Keratinocyte (primary cell): Measurements from ENCODE around the gene BRCA1. TPM values are rescaled to one million over a fixed set of nuclear protein-coding genes. Genes with fewer than 3 reads are reported as not detected.
A peak's percentile ranks its signal among the peaks of the same experiment; 100 is the strongest.
"Not testable (repeated sequence)": the region's sequence is repeated elsewhere in the genome, so short reads cannot be mapped to it uniquely, and the experiment has no call there.

ENCODE experiments used
- DNase-seq: peaks from one replicate; pipeline ENCODE4 v3.0.0-alpha.2; 2011; ENCODE audit warnings: low read depth, missing footprints, low spot score
- FAIRE-seq: peaks from 2 replicates; lab custom pipeline; 2011; peaks lifted over from hg19 to GRCh38; lab: Jason Lieb, UNC
- H2AFZ ChIP-seq: 2 replicates; pipeline ENCODE4 v1.6.0; 2012; ENCODE audit warnings: low read length, control low read depth, inconsistent platforms; ENCODE audit not compliant: control insufficient read depth
- H3K27ac ChIP-seq: 2 replicates; pipeline ENCODE4 v1.5.1; 2011; ENCODE audit warnings: low read length; ENCODE audit not compliant: control insufficient read depth, insufficient read depth
- H3K27me3 ChIP-seq: 3 replicates; pipeline ENCODE4 v1.6.0; 2011; ENCODE audit warnings: low read length; ENCODE audit not compliant: control insufficient read depth, insufficient read depth; ENCODE audit errors: extremely low read depth
- H3K36me3 ChIP-seq, 2 experiments: 2 replicates in 1 of 2; 3 replicates in 1 of 2; pipeline ENCODE4 v1.5.1; 2011; ENCODE audit warnings: low read length in 2 of 2, mild to moderate bottlenecking in 1 of 2; ENCODE audit not compliant: control insufficient read depth in 2 of 2, insufficient read depth in 2 of 2; ENCODE audit errors: extremely low read depth in 1 of 2
- H3K4me1 ChIP-seq: 3 replicates; pipeline ENCODE4 v1.5.1; 2011; ENCODE audit warnings: low read length; ENCODE audit not compliant: control insufficient read depth, insufficient read depth; ENCODE audit errors: extremely low read depth
- H3K4me2 ChIP-seq: 3 replicates; pipeline ENCODE4 v1.6.0; 2011; ENCODE audit warnings: low read depth, low read length; ENCODE audit not compliant: control insufficient read depth, insufficient read depth; ENCODE audit errors: extremely low read depth
- H3K4me3 ChIP-seq, 3 experiments: fragments of 200-600 bp in 1 of 3; sonication (generic) in 1 of 3; 2 replicates in 2 of 3; 3 replicates in 1 of 3; pipeline ENCODE4 v1.5.1; 2011 to 2016; ENCODE audit warnings: low read length in 3 of 3, mild to moderate bottlenecking in 3 of 3, control low read depth in 2 of 3, inconsistent platforms in 1 of 3, low read depth in 1 of 3, mixed read lengths in 1 of 3, mixed run types in 1 of 3, moderate library complexity in 1 of 3; ENCODE audit not compliant: control insufficient read depth in 2 of 3, insufficient read depth in 2 of 3; ENCODE audit errors: extremely low read depth in 1 of 3
- H3K79me2 ChIP-seq: 2 replicates; pipeline ENCODE4 v1.6.0; 2012; ENCODE audit warnings: low read length; ENCODE audit not compliant: control insufficient read depth, insufficient read depth
- H3K9ac ChIP-seq: 3 replicates; pipeline ENCODE4 v1.6.0; 2011; ENCODE audit warnings: low read length; ENCODE audit not compliant: control insufficient read depth, insufficient read depth; ENCODE audit errors: extremely low read depth
- H3K9me1 ChIP-seq: 3 replicates; pipeline ENCODE4 v1.6.0; 2011; ENCODE audit warnings: low read length; ENCODE audit not compliant: control insufficient read depth, insufficient read depth; ENCODE audit errors: extremely low read depth
- H3K9me3 ChIP-seq: 2 replicates; pipeline ENCODE4 v1.5.1; 2012; ENCODE audit warnings: low read depth, low read length; ENCODE audit not compliant: control insufficient read depth
- H4K20me1 ChIP-seq: 3 replicates; pipeline ENCODE4 v1.6.0; 2011; ENCODE audit warnings: low read length; ENCODE audit not compliant: control insufficient read depth, insufficient read depth; ENCODE audit errors: extremely low read depth
- EZH2 ChIP-seq: IDR thresholded peaks from one replicate; pipeline ENCODE4 v1.6.1; 2012; ENCODE audit warnings: inconsistent platforms, mild to moderate bottlenecking, low read length, moderate library complexity
- dilution Hi-C: fragments of 300-500 bp; cut with MboI; formaldehyde crosslinking; loops from one replicate; pipeline ENCODE4 v1.7.0; 2020; ENCODE audit warnings: low sequenced_read_pairs; ENCODE audit not compliant: extremely low pct_ligation_motif_present
- polyA plus RNA-seq, 5 experiments: library from polyadenylated mRNA; depleted of rRNA in 3 of 5; stranded (reverse) in 3 of 5; stranded (forward) in 1 of 5; unstranded in 1 of 5; fragments of >200 nt; gene quantifications; 1 replicate in 1 of 5; 2 replicates in 3 of 5; 3 replicates in 1 of 5; pipeline versions ENCODE4 v1.2.1 to v1.2.3, GENCODE V29; 2011 to 2012; ENCODE audit warnings: missing spikeins in 2 of 5, low read depth in 1 of 5, low replicate concordance in 1 of 5
- TF ChIP-seq, protein P1 (sequence below), 3 experiments: IDR thresholded peaks in 1 of 3; conservative IDR thresholded peaks in 1 of 3; optimal IDR thresholded peaks in 1 of 3; 2 replicates in 2 of 3; 3 replicates in 1 of 3; pipeline versions ENCODE3 to v1.5.1; 2011; ENCODE audit warnings: low read length in 3 of 3, mild to moderate bottlenecking in 3 of 3, moderate library complexity in 2 of 3, control low read depth in 1 of 3, inconsistent platforms in 1 of 3; ENCODE audit not compliant: insufficient read depth in 2 of 3; ENCODE audit errors: extremely low read depth in 1 of 3

Gene BRCA1
- polyA plus RNA-seq, 1 donor (not counting 4 experiments of a cell fraction or from before 2014, with no cell fraction given): 17.2 TPM

DNA sequence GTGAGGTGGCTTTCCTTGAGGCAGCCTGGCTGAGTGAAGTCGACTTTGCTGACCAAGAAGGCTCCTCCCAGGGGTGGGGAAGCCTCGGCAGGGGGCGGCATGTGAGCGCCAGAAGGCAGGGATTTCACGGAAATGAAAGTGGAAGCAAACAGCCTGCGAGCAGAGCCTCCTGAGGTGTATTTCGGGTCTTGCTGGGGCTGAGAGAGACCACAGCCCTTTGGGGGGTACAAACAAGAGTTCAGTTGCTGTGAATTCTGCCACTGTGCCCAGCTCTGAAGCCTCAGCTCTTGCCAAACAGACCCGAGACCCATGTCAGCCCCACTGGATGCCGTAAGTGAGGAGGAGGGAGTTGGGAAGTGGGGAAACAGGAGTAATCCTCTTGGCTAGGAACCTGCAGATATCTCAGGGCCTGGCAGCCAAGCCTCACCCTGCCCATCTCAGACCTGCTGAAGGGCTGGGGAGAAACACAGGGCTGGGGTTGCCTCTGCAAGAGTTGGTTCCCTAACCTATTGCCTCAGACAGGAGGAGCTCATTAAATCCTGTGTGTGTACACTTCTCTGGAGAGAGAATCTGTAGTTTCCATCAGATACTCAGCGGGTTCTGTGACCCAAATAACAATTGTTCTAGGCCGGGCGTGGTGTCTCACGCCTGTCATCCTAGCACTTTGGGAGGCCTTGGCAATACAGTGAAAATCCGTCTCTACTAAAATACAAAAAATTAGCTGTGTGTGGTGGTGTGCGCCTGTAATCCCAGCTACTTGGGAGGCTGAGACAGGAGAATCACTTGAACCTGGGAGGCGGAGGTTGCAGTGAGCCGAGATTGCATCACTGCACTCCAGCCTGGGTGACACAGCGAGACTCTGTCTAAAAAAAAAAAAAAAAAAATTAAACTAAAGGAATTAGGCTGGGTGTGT lies 118.3 kb downstream of the BRCA1 start, which contains the start of gene IFI35:
Gene IFI35 (plus strand): TSS at position 146 of the 913 bp plus-strand sequence. CDS start 164 bp downstream, at position 310.
- Histone ChIP-seq H3K9me1 (no peaks in the 10 kb centered on the region), H3K4me3 (peak within 1 kb of the TSS; percentile 50 to 80 (median 76)), H3K79me2 (no peaks in the 10 kb centered on the region), H3K27ac (peak within 1 kb of the TSS; percentile 80), H3K36me3 (peaks cover 11 to 14% of the 10 kb centered on the region in 2 experiments), H3K4me1 (peaks cover 10% of the 10 kb centered on the region), H3K27me3 (no peaks in the 10 kb centered on the region), H3K9ac (peak within 1 kb of the TSS; percentile 87), H4K20me1 (peaks cover 4% of the 10 kb centered on the region), H2AFZ (peak within 1 kb of the TSS; percentile 82), H3K4me2 (peak within 1 kb of the TSS; percentile 77), H3K9me3 (no peaks in the 10 kb centered on the region)
- no peak for FAIRE-seq
- TF ChIP-seq EZH2: no peak
- TF ChIP-seq, protein P1, sequence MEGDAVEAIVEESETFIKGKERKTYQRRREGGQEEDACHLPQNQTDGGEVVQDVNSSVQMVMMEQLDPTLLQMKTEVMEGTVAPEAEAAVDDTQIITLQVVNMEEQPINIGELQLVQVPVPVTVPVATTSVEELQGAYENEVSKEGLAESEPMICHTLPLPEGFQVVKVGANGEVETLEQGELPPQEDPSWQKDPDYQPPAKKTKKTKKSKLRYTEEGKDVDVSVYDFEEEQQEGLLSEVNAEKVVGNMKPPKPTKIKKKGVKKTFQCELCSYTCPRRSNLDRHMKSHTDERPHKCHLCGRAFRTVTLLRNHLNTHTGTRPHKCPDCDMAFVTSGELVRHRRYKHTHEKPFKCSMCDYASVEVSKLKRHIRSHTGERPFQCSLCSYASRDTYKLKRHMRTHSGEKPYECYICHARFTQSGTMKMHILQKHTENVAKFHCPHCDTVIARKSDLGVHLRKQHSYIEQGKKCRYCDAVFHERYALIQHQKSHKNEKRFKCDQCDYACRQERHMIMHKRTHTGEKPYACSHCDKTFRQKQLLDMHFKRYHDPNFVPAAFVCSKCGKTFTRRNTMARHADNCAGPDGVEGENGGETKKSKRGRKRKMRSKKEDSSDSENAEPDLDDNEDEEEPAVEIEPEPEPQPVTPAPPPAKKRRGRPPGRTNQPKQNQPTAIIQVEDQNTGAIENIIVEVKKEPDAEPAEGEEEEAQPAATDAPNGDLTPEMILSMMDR (optimal IDR thresholded peaks at IDR 0.05 in 1 of 3, IDR thresholded peaks at IDR 0.05 in 1 of 3, conservative IDR thresholded peaks at IDR 0.05 in 1 of 3; ENCODE audit: extremely low read depth in 1 of 3, insufficient read depth in 2 of 3, low read length in 3 of 3): peak in 2 of 3 experiments; percentile 34 to 53
- no peak for DNase-seq
- dilution Hi-C loops: no loop called here

DNA sequence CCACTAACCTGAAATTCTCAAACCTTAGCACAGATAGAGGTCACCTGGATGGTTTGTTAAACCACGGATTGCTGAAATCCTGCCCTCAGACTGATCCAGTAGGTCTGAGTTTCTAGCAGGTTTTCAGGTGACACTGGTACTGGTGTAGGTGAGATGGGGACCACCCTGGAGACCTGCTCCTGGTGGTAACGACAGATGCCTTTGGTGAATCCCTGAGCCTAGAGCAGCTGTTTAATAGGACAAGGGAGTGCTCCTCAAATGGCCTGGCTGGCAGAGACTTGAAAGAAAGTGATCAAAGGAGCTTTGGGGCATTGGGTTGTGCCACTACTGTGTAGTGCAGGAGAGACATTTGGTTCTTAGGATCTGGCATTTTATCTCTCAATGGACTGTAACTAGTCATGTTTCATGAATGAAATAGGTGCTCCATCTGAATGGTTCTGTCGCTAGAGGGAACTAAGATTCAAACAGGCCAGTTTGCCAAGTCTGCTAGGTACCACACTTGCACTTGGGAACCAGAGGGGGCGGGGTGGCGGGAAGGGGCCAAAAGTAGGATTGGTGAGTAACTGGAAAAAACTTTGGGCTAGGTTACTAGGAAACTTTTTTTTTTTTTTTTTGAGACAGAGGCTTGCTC lies 121.5 kb downstream of the BRCA1 start:
- TF ChIP-seq, protein P1 (optimal IDR thresholded peaks at IDR 0.05 in 1 of 3, IDR thresholded peaks at IDR 0.05 in 1 of 3, conservative IDR thresholded peaks at IDR 0.05 in 1 of 3; ENCODE audit: extremely low read depth in 1 of 3, insufficient read depth in 2 of 3, low read length in 3 of 3): peak in 2 of 3 experiments; percentile 39 to 43
- TF ChIP-seq EZH2: no peak

DNA sequence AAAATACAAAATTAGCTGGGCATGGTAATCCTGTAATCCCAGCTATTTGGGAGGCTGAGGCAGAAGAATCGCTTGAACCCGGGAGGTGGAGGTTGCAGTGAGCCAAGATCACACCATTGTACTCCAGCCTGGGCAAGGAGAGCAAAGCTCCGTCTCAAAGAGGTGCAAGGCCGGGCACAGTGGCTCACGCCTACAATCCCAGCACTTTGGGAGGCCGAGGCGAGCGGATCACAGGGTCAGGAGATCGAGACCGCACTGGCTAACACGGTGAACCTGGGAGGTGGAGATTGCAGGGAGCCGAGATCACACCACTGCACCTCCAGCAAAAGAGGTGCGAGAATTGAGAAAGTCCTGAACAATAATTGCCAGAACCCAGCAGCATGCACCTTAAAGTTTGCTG lies 124.3 kb downstream of the BRCA1 start:
- H3K9ac ChIP-seq: peak overlapping the region; percentile 13
- H4K20me1 ChIP-seq, H3K4me3 ChIP-seq, FAIRE-seq, H2AFZ ChIP-seq, DNase-seq, H3K27me3 ChIP-seq, H3K9me1 ChIP-seq, H3K9me3 ChIP-seq, H3K4me2 ChIP-seq, H3K27ac ChIP-seq, dilution Hi-C loops: not testable (repeated sequence)
- peaks cover 25 to 35% of the 10 kb centered on the region in 2 experiments for H3K36me3 ChIP-seq
- peaks cover 32% of the 10 kb centered on the region for H3K4me1 ChIP-seq
- peaks cover 27% of the 10 kb centered on the region for H3K79me2 ChIP-seq

More for the DNA sequence above, 121.5 kb downstream of the BRCA1 start:
- no peaks in the 10 kb centered on the region for H3K9me3 ChIP-seq
- DNase-seq (no peak), FAIRE-seq (no peak)
- H3K79me2 ChIP-seq: peaks cover 23% of the 10 kb centered on the region
- peak overlapping the region; percentile 21 for H3K27ac ChIP-seq
- peaks cover 26% of the 10 kb centered on the region for H3K4me1 ChIP-seq
- peaks cover 4% of the 10 kb centered on the region for H4K20me1 ChIP-seq
- H3K9ac ChIP-seq: no peak overlapping the region
- peaks cover 25 to 35% of the 10 kb centered on the region in 2 experiments for H3K36me3 ChIP-seq
- dilution Hi-C loops: no loop called here
- no peak overlapping the region for H2AFZ ChIP-seq
- no peaks in the 10 kb centered on the region for H3K27me3 ChIP-seq
- H3K4me3 ChIP-seq: no peak overlapping the region
- H3K9me1 ChIP-seq: no peaks in the 10 kb centered on the region
- no peak overlapping the region for H3K4me2 ChIP-seq
